Neuronal stem cell (in vitro differentiated cells): ENCODE measurements around the gene SYNE2.

ENCODE experiments used
- DNase-seq: peaks from one replicate; pipeline ENCODE4 v3.0.0-alpha.2; 2013; ENCODE audit warnings: low spot score
- H2AFZ ChIP-seq: one replicate; pipeline ENCODE4 v1.6.1; 2013; ENCODE audit warnings: mild to moderate bottlenecking, low read length, inconsistent platforms
- H2AK5ac ChIP-seq: 2 replicates; pipeline ENCODE4 v1.6.1; 2013; ENCODE audit warnings: low read depth, mild to moderate bottlenecking, inconsistent platforms, low read length, moderate library complexity, mixed read lengths
- H2BK120ac ChIP-seq: 2 replicates; pipeline ENCODE4 v1.6.1; 2013; ENCODE audit warnings: low read depth, mild to moderate bottlenecking, inconsistent platforms, low read length, moderate library complexity, mixed read lengths
- H2BK12ac ChIP-seq: one replicate; pipeline ENCODE4 v1.6.1; 2013; ENCODE audit warnings: low read length, inconsistent platforms
- H2BK15ac ChIP-seq: 2 replicates; pipeline ENCODE4 v1.6.1; 2013; ENCODE audit warnings: mild to moderate bottlenecking, low read length, inconsistent platforms, mixed read lengths
- H2BK5ac ChIP-seq: one replicate; pipeline ENCODE4 v1.6.1; 2013; ENCODE audit warnings: inconsistent platforms, mild to moderate bottlenecking, low read length, moderate library complexity
- H3K14ac ChIP-seq: one replicate; pipeline ENCODE4 v1.6.1; 2013; ENCODE audit warnings: low read length, inconsistent platforms
- H3K18ac ChIP-seq: 2 replicates; pipeline ENCODE4 v1.6.1; 2013; ENCODE audit warnings: low read length, inconsistent platforms
- H3K23ac ChIP-seq: 2 replicates; pipeline ENCODE4 v1.6.1; 2013; ENCODE audit warnings: low read depth, mild to moderate bottlenecking, mixed read lengths, low read length, inconsistent platforms; ENCODE audit not compliant: poor library complexity
- H3K27ac ChIP-seq: replicated peaks from 3 replicates; pipeline ENCODE4 v1.5.1; 2013; ENCODE audit warnings: low read length, inconsistent platforms
- H3K27me3 ChIP-seq, 3 experiments: 2 replicates each; pipeline ENCODE4 v1.6.1; 2013; ENCODE audit warnings: low read length in 3 of 3, mild to moderate bottlenecking in 2 of 3, inconsistent platforms in 1 of 3, low read depth in 1 of 3, mixed read lengths in 1 of 3, moderate library complexity in 1 of 3; ENCODE audit not compliant: control insufficient read depth in 3 of 3, insufficient read depth in 3 of 3
- H3K36me3 ChIP-seq, 2 donors: replicated peaks in 1 of 2; 2 replicates each; pipeline ENCODE4 v1.6.1; 2013; ENCODE audit warnings: low read length in 2 of 2; ENCODE audit not compliant: control insufficient read depth in 2 of 2, insufficient read depth in 2 of 2
- H3K4ac ChIP-seq: 2 replicates; pipeline ENCODE4 v1.6.1; 2013; ENCODE audit warnings: inconsistent platforms, mild to moderate bottlenecking, low read length, moderate library complexity
- H3K4me1 ChIP-seq, 2 donors: 1 replicate in 1 of 2; 2 replicates in 1 of 2; pipeline ENCODE4 v1.6.1; 2013; ENCODE audit warnings: low read length in 2 of 2, low read depth in 1 of 2; ENCODE audit not compliant: control insufficient read depth in 2 of 2, insufficient read depth in 1 of 2
- H3K4me2 ChIP-seq: one replicate; pipeline ENCODE4 v1.6.1; 2013; ENCODE audit warnings: mild to moderate bottlenecking, low read length, inconsistent platforms; ENCODE audit not compliant: insufficient read depth, poor library complexity, severe bottlenecking
- H3K4me3 ChIP-seq, 2 donors: 2 replicates each; pipeline ENCODE4 v1.5.1; 2013; ENCODE audit warnings: low read length in 2 of 2, mild to moderate bottlenecking in 2 of 2, inconsistent platforms in 1 of 2, moderate library complexity in 1 of 2
- H3K79me1 ChIP-seq: one replicate; pipeline ENCODE4 v1.6.1; 2013; ENCODE audit warnings: low read depth, mild to moderate bottlenecking, inconsistent platforms, low read length, moderate library complexity
- H3K9ac ChIP-seq: one replicate; pipeline ENCODE4 v1.6.1; 2013; ENCODE audit warnings: mild to moderate bottlenecking, low read depth, low read length, inconsistent platforms; ENCODE audit not compliant: poor library complexity
- H3K9me3 ChIP-seq, 2 donors: replicated peaks in 1 of 2; 2 replicates each; pipeline versions ENCODE3 to v1.6.1; 2013; ENCODE audit warnings: low read length in 2 of 2, mild to moderate bottlenecking in 2 of 2, inconsistent platforms in 1 of 2, low read depth in 1 of 2, mixed read lengths in 1 of 2, moderate library complexity in 1 of 2; ENCODE audit not compliant: control insufficient read depth in 2 of 2, insufficient read depth in 1 of 2
- H4K8ac ChIP-seq: one replicate; pipeline ENCODE4 v1.6.1; 2013; ENCODE audit warnings: low read depth, mild to moderate bottlenecking, inconsistent platforms, low read length, moderate library complexity
- H4K91ac ChIP-seq: one replicate; pipeline ENCODE4 v1.6.1; 2013; ENCODE audit warnings: low read length, low read depth, mild to moderate bottlenecking, inconsistent platforms; ENCODE audit not compliant: poor library complexity
- whole genome bisulfite sequencing, 2 donors: extraction: QIAGEN DNeasy Blood & Tissue Kit; methylation state at CpG; one replicate each; pipeline ENCODE4 v1.1.7; 2013; ENCODE audit warnings: missing lambda C conversion rate in 2 of 2, mixed read lengths in 1 of 2; ENCODE audit not compliant: insufficient read length in 2 of 2, insufficient replicate concordance in 1 of 2; ENCODE audit errors: extremely low coverage in 2 of 2; 5-methylcytosine and 5-hydroxymethylcytosine counted together

The SYNE2 gene

GRCh38 chr14:64012720-64013119, 159.9 kb downstream of the SYNE2 start:
- Histone ChIP-seq H3K27me3 (no peaks in the 10 kb centered on the region), H4K91ac (no peak overlapping the region), H2BK15ac (no peak overlapping the region), H3K9me3 (peaks cover 0 to 16% of the 10 kb centered on the region in 2 donors), H3K23ac (no peak overlapping the region), H3K4ac (no peak overlapping the region), H4K8ac (no peak overlapping the region), H3K4me2 (no peak overlapping the region), H2BK12ac (no peak overlapping the region), H2AK5ac (no peak overlapping the region), H3K14ac (no peak overlapping the region), H2BK120ac (no peak overlapping the region), H3K9ac (no peak overlapping the region), H3K18ac (no peak overlapping the region), H3K36me3 (peaks cover 17 to 91% of the 10 kb centered on the region in 2 donors), H3K79me1 (peaks cover 2% of the 10 kb centered on the region), H3K4me1 (no peaks in the 10 kb centered on the region), H3K4me3 (no peak overlapping the region), H3K27ac (no peak overlapping the region), H2AFZ (no peak overlapping the region), H2BK5ac (no peak overlapping the region)
- DNase-seq: no peak
- WGBS, 2 donors: no CpG with 5 or more reads among the region's 1 CpG

GRCh38 chr14:64025479-64025878, 172.7 kb downstream of the SYNE2 start:
- H3K27me3 ChIP-seq: no peaks in the 10 kb centered on the region
- H2BK15ac ChIP-seq: no peak overlapping the region
- H4K91ac ChIP-seq: no peak overlapping the region
- H3K23ac ChIP-seq: no peak overlapping the region
- DNase-seq: no peak
- H2BK120ac ChIP-seq: no peak overlapping the region
- H3K27ac ChIP-seq: no peak overlapping the region
- H2AFZ ChIP-seq: no peak overlapping the region
- no peak overlapping the region for H3K18ac ChIP-seq
- H3K79me1 ChIP-seq: no peaks in the 10 kb centered on the region
- WGBS, 2 donors: no CpG with 5 or more reads among the region's 3 CpGs
- H4K8ac ChIP-seq: no peak overlapping the region
- no peak overlapping the region for H3K4me2 ChIP-seq
- H3K4me1 ChIP-seq: peaks cover 2 to 3% of the 10 kb centered on the region in 2 donors
- H3K9ac ChIP-seq: no peak overlapping the region
- H3K4me3 ChIP-seq: no peak overlapping the region
- no peak overlapping the region for H3K4ac ChIP-seq
- H2AK5ac ChIP-seq: no peak overlapping the region
- H2BK12ac ChIP-seq: no peak overlapping the region
- H3K36me3 ChIP-seq: peaks cover 12 to 99% of the 10 kb centered on the region in 2 donors
- no peak overlapping the region for H2BK5ac ChIP-seq
- H3K14ac ChIP-seq: no peak overlapping the region
- no peaks in the 10 kb centered on the region for H3K9me3 ChIP-seq

GRCh38 chr14:64026600-64026999, 173.8 kb downstream of the SYNE2 start:
- no peak overlapping the region for H2AFZ ChIP-seq
- H3K36me3 ChIP-seq: peaks cover 12 to 99% of the 10 kb centered on the region in 2 donors
- no peak overlapping the region for H4K91ac ChIP-seq

GRCh38 chr14:64035143-64035542, 182.3 kb downstream of the SYNE2 start:
- Histone ChIP-seq H2BK15ac (no peak overlapping the region), H2BK12ac (no peak overlapping the region), H3K4me2 (no peak overlapping the region), H3K79me1 (no peaks in the 10 kb centered on the region), H3K4me1 (peaks cover 2 to 8% of the 10 kb centered on the region in 2 donors), H3K27me3 (no peaks in the 10 kb centered on the region), H3K9me3 (peaks cover 6 to 14% of the 10 kb centered on the region in 2 donors), H3K9ac (no peak overlapping the region), H2AFZ (no peak overlapping the region), H3K4ac (no peak overlapping the region), H3K18ac (no peak overlapping the region), H2BK120ac (no peak overlapping the region), H2BK5ac (no peak overlapping the region), H3K14ac (no peak overlapping the region), H2AK5ac (no peak overlapping the region), H3K27ac (no peak overlapping the region), H3K36me3 (peaks cover 8 to 64% of the 10 kb centered on the region in 2 donors), H4K8ac (no peak overlapping the region), H3K23ac (no peak overlapping the region), H3K4me3 (no peak overlapping the region), H4K91ac (no peak overlapping the region)
- WGBS, 2 donors: no CpG with 5 or more reads among the region's 1 CpG
- no peak for DNase-seq

More at GRCh38 chr14:64026600-64026999, 173.8 kb downstream of the SYNE2 start:
- H3K9ac ChIP-seq: no peak overlapping the region
- no peak overlapping the region for H2BK5ac ChIP-seq
- H4K8ac ChIP-seq: no peak overlapping the region
- H3K4me3 ChIP-seq: no peak overlapping the region
- H3K27me3 ChIP-seq: no peaks in the 10 kb centered on the region
- H2BK120ac ChIP-seq: no peak overlapping the region
- no peak overlapping the region for H3K14ac ChIP-seq
- no peak overlapping the region for H2BK15ac ChIP-seq
- H3K4ac ChIP-seq: no peak overlapping the region
- H2AK5ac ChIP-seq: no peak overlapping the region
- no peaks in the 10 kb centered on the region for H3K79me1 ChIP-seq
- no peak for DNase-seq
- H3K9me3 ChIP-seq: no peaks in the 10 kb centered on the region
- no peak overlapping the region for H2BK12ac ChIP-seq
- no peak overlapping the region for H3K23ac ChIP-seq
- H3K4me1 ChIP-seq: peaks cover 2 to 3% of the 10 kb centered on the region in 2 donors
- no peak overlapping the region for H3K27ac ChIP-seq
- no CpG with 5 or more reads among the region's 2 CpGs for WGBS, 2 donors
- H3K18ac ChIP-seq: no peak overlapping the region
- H3K4me2 ChIP-seq: no peak overlapping the region
